Effector memory CD4-positive, alpha-beta T cell (primary cell): ENCODE data around the gene SH3RF3.
A peak's percentile ranks its signal among the peaks of the same experiment; 100 is the strongest.
"Not testable (repeated sequence)": the region's sequence is repeated elsewhere in the genome, so short reads cannot be mapped to it uniquely, and the experiment has no call there.

Experiments
- DNase-seq, 3 donors: peaks; one replicate each; pipeline ENCODE4 v3.0.0-alpha.2; 2020
- H3K27ac ChIP-seq: 2 replicates; pipeline ENCODE4 v1.7.0; 2013; ENCODE audit warnings: mild to moderate bottlenecking, low read length, moderate library complexity; ENCODE audit not compliant: insufficient read depth, poor library complexity, severe bottlenecking
- H3K27me3 ChIP-seq: replicated peaks from 2 replicates; pipeline ENCODE4 v1.7.0; 2013; ENCODE audit warnings: mild to moderate bottlenecking, low read length; ENCODE audit not compliant: insufficient read depth, control insufficient read depth, poor library complexity, severe bottlenecking
- H3K36me3 ChIP-seq: 2 replicates; pipeline ENCODE4 v1.7.0; 2013; ENCODE audit warnings: mild to moderate bottlenecking, low read length, moderate library complexity; ENCODE audit not compliant: control insufficient read depth, insufficient read depth
- H3K4me1 ChIP-seq: 2 replicates; pipeline ENCODE4 v1.7.0; 2013; ENCODE audit warnings: low read length, mild to moderate bottlenecking; ENCODE audit not compliant: control insufficient read depth, insufficient read depth, poor library complexity, severe bottlenecking
- H3K4me3 ChIP-seq: 2 replicates; pipeline ENCODE4 v1.7.0; 2013; ENCODE audit warnings: low read length, low read depth, mild to moderate bottlenecking; ENCODE audit not compliant: insufficient read depth, poor library complexity, severe bottlenecking
- H3K9me3 ChIP-seq: 2 replicates; pipeline ENCODE4 v1.7.0; 2013; ENCODE audit warnings: mild to moderate bottlenecking, low read length, moderate library complexity; ENCODE audit not compliant: control insufficient read depth

SH3RF3 gene

DNA sequence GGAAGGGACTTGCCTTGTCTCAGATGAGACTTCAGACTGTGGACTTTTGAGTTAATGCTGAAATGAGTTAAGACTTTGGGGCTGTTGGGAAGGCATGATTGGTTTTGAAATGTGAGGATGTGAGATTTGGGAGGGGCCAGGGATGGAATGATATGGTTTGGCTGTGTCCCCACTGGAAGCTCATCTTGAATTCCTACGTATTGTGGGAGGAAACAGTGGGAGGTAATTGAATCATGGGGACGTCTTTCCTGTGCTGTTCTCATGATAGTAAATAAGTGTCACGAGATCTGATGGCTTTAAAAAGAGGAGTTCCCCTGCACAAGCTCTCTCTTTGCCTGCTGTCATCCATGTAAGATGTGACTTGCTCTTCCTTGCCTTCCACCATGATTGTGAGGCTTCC lies 407.6 kb downstream of the SH3RF3 start:
- not testable (repeated sequence) for DNase-seq, H3K9me3 ChIP-seq, H3K27me3 ChIP-seq, H3K36me3 ChIP-seq, H3K4me1 ChIP-seq, H3K4me3 ChIP-seq, H3K27ac ChIP-seq

DNA sequence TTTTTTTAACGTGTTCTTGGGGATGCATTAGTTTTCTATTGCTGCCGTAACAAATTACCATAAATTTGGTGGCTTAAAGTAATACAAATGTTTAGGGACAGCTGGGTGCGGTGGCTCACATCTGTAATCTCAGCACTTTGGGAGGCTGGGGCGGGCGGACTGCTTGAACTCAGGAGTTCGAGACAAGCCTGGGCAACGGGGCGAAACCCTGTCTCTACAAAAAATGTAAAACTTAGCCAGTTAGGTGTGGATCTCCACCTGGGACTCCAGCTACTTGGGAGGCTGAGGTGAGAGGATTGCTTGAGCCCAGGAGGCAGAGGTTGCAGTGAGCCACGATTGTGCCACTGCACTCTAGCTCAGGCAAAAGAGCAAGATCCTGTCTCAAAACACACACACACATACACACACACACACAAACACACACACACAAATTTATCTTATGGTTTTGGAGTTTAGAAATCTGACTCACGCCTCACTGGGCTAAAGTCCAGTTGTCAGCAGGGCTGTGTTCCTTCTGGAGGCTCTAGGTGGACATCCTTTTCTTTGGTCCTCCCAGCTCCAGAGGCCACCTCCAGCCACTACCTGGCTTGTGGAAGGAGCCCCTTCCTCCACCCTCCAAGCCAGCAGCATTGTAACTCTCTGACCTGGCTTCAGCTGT lies 408.7 kb downstream of the SH3RF3 start:
- no peak for DNase-seq

DNA sequence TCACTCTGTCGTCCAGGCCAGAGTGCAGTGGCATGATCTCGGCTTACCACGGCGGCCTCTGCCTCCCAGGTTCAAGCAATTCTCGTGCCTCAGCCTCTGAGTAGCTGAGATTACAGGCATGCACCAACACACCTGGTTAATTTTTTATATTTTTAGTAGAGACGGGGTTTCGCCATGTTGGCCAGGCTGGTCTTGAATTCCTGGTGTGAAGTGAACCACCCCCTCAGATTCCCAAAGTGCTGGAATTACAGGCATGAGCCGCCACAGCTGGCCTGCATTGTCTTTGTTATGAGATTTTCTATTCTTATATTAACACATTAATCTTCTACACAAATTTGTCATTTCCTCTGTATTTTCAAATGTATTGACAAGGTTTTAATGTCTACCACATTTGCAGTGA lies 409.5 kb downstream of the SH3RF3 start:
- Histone ChIP-seq H3K4me3 (no peak overlapping the region), H3K27ac (no peak overlapping the region), H3K36me3 (no peaks in the 10 kb centered on the region), H3K9me3 (no peaks in the 10 kb centered on the region), H3K4me1 (no peaks in the 10 kb centered on the region), H3K27me3 (no peaks in the 10 kb centered on the region)
- DNase-seq = no peak

More for the DNA sequence above, 408.7 kb downstream of the SH3RF3 start:
- Histone ChIP-seq H3K9me3 (no peaks in the 10 kb centered on the region), H3K36me3 (no peaks in the 10 kb centered on the region), H3K27ac (no peak overlapping the region), H3K4me1 (no peaks in the 10 kb centered on the region), H3K27me3 (no peaks in the 10 kb centered on the region), H3K4me3 (no peak overlapping the region)

DNA sequence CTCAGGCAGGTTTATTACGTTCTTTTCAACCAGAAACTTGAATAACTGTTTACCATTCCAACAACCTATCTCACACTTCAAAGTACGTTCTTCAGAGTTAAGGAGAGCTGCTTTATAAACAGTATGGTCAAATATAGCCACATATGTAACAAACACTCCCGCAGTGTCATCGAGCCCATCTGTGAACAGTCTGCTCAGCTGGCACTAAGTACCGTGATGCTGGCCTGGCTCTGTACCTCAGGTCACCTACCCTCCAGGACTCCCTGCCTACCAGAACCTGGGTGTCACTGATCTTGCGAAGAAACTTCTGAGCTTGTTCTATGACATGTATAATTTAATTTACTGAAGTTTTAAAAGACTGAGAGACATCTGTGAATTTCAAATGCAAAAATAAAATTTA lies 413.4 kb downstream of the SH3RF3 start:
- Histone ChIP-seq H3K4me1 (no peaks in the 10 kb centered on the region), H3K36me3 (no peaks in the 10 kb centered on the region), H3K27me3 (no peaks in the 10 kb centered on the region), H3K9me3 (no peaks in the 10 kb centered on the region), H3K4me3 (no peak overlapping the region), H3K27ac (no peak overlapping the region)
- DNase-seq = no peak

DNA sequence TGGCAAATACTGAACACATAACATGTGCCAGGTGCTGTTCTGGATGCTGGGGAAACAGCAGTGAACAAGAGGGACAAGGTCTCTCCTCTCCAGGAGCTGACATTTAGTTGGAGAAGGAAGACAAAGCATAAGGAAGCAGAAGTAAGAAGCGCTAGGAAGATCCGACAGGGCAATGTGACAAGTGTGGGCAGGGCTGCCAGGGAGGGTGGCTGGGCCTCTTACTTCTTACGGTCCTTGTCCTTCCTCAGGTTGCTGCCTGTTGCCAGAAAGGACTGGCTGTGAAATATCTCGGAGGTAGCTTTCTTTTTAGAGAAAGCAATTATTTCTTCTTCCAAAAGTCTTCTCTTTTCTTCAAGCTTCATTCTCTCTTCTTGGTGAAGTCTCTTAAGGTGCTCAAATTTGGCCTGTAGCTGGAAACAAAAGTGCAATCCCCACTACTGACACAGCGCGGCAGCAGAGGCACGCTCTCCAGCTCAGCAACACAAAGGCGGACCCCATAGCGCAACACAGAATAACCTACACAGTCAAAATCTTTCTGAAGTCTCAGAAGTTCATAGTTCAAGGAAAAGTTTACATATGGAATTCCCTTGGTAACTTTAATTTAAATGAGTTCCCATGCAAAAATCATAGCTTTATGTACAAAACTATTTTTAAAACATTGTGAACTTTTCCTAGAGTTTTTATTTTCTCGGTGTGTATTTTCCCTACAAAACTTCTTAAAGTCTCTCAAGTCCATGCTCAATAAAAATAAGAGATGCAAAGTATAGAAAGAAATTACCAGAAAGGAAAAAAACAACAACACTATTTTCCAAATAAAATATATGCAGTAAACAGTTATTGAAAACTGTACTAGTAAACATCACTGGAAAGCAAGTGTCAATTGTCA lies 417.1 kb downstream of the SH3RF3 start:
- Histone ChIP-seq H3K36me3 (no peaks in the 10 kb centered on the region), H3K4me1 (no peaks in the 10 kb centered on the region), H3K27ac (no peak overlapping the region), H3K9me3 (no peaks in the 10 kb centered on the region), H3K27me3 (no peaks in the 10 kb centered on the region), H3K4me3 (no peak overlapping the region)
- DNase-seq = peak in 2 of 3 donors; percentile 2 to 11

DNA sequence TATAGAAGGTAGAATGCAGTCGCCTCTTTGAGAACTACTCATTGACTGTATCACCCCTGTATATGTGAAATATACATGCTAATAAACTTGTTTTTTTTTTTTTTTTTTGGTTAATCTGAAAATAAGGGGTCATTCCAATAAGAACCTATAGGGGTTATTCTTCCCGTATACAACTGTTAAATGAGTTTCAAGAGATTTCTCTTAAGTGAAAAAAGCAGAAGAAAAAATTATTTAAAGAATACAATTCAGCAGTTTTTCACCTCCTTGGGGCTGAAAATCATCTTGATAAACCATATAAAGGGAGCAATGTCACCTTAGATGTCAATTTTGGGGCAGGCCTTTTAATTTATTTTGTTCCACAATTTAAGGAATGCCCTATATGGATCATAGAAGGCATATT lies 418.3 kb downstream of the SH3RF3 start:
- no peak overlapping the region for H3K27ac ChIP-seq
- H3K4me1 ChIP-seq = no peaks in the 10 kb centered on the region
- no peaks in the 10 kb centered on the region for H3K36me3 ChIP-seq
- H3K27me3 ChIP-seq = no peaks in the 10 kb centered on the region
- H3K9me3 ChIP-seq = no peaks in the 10 kb centered on the region
- no peak overlapping the region for H3K4me3 ChIP-seq
- no peak for DNase-seq

DNA sequence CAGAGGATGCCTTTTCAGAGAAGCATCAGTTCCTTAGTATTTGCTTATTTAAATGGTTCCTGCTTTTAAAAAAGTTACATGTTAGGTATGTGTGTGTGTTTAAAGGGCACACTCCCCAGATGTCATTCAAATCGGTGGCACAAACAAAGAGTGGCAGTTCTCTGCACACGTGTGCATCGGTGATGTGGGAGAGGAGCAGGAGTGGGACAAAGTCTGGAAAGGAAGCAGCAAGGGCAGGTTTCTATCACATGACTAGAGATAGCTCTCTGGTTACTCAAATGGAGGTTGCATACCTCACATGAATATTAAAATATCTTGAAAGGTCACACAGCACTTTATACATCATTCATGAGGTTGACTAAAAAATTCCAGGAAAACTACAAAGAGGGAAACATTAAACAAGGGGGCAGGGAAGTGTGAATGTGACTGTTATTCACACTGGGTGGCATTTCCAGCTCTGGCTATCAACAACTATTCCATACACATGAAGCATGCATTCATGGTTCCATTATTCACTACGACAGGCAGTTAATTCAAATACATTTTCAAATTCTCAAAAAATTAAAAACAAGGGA lies 420.1 kb downstream of the SH3RF3 start:
- H3K27ac ChIP-seq = no peak overlapping the region
- no peaks in the 10 kb centered on the region for H3K27me3 ChIP-seq
- H3K36me3 ChIP-seq = no peaks in the 10 kb centered on the region
- no peaks in the 10 kb centered on the region for H3K4me1 ChIP-seq
- DNase-seq = no peak
- no peaks in the 10 kb centered on the region for H3K9me3 ChIP-seq
- H3K4me3 ChIP-seq = no peak overlapping the region
